HT-29 (cell line): ENCODE results near the gene RHO. TPM values are rescaled to one million over a fixed set of nuclear protein-coding genes. Genes with fewer than 3 reads are reported as not detected.

Source experiments
- DNase-seq: peaks from one replicate; pipeline ENCODE4 v3.0.0-alpha.2; 2015; ENCODE audit warnings: low spot score
- total RNA-seq: library from RNA; depleted of rRNA; stranded (reverse); fragments of >200 nt; shearing (Covaris generic); gene quantifications from 2 replicates; pipeline ENCODE4 v1.2.3, GENCODE V29; 2014; rRNA removed

The RHO gene
- total RNA-seq, 1 experiment from 2014 or later = not detected

- DNase-seq = peak; percentile 42
Observed at GRCh38 chr3:129576514-129577352, 48.3 kb downstream of the RHO start.

GRCh38 chr3:129577366-129577765 is 48.9 kb downstream of the RHO start:
- no peak for DNase-seq

DNA sequence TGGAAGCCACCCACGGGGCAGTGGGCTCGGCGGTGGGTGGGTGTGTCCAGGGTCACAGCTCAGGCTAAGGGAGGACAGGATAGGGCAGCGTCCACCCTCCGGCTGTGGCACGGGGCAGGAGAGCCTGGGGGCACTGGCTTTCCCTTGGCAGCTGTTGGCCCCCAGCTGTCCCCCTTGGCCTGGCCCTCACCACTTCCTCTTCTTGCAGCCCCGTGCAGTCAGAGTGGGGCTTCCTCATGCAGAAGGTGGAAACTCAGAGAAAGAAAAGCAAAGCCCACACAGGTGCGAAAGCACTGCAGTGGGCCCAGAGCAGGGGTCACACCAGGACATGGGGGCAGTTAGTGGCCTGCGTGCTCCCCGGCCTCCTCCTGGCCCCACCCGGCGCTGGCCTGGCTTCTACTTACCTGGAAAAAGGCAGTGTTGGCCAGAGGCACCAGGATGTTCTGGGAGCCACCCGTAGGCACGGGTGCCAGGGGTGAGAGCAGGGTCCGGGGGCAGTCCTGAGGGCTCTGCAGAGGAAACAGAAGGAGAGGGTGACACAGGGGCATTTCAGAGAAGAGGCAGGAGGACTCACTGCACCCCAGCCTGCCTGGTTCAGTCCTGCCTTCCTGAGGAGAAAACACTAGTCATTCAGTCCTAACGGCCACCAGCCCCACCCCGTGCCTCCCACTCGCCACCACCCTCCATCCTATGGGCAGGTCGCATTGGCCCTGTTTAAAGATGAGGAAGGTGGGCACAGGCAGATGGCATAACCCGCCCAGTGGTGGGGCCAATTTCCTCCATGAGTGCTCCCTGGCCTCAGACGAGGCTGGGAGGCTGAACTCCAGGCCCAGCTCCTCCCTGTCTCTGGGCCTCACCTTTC is 49.7 kb downstream of the RHO start:
- no peak for DNase-seq

GRCh38 chr3:129579991-129580390 is 51.6 kb downstream of the RHO start:
- no peak for DNase-seq

GRCh38 chr3:129581623-129582022 is 53.2 kb downstream of the RHO start:
- no peak for DNase-seq

- no peak for DNase-seq
Observed at GRCh38 chr3:129582799-129583198, 54.4 kb downstream of the RHO start.

- DNase-seq = no peak
Observed at GRCh38 chr3:129583289-129583688, 54.9 kb downstream of the RHO start.

- DNase-seq = no peak
Observed at GRCh38 chr3:129584631-129585030, 56.2 kb downstream of the RHO start.

Other genes with a start within 250 kb of the RHO start
- 58.0 and 63.5 TPM in 2 replicates for gene HMCES, start 249.8 kb upstream of the RHO start, total RNA-seq
- gene EFCAB12, start 100.0 kb upstream of the RHO start, total RNA-seq = under 0.01 and 0.08 TPM in 2 replicates
- gene MBD4, start 88.7 kb upstream of the RHO start, total RNA-seq = 19.9 and 21.1 TPM in 2 replicates
- 19.7 and 24.0 TPM in 2 replicates for gene IFT122, start 88.4 kb upstream of the RHO start, total RNA-seq
- gene H1-8, start 14.5 kb downstream of the RHO start, total RNA-seq = not detected in 2 replicates
- gene PLXND1, start 78.0 kb downstream of the RHO start, total RNA-seq = 23.8 and 30.5 TPM in 2 replicates